OCI-LY1 (cell line): ENCODE measurements around the gene IL6R.

Experiments used
- H2AFZ ChIP-seq: fragments of 200-600 bp; sonication (generic), shearing (Covaris generic); 2 replicates; pipeline ENCODE4 v1.6.0; 2014; ENCODE audit warnings: antibody characterized with exemption, mild to moderate bottlenecking, low read length
- H3F3A ChIP-seq: fragments of 200-600 bp; sonication (generic), shearing (Covaris generic); 2 replicates; pipeline ENCODE4 v1.6.0; 2014; ENCODE audit warnings: mild to moderate bottlenecking, antibody characterized with exemption, low read length, moderate library complexity; ENCODE audit not compliant: insufficient read depth
- H3K27ac ChIP-seq: fragments of 200-600 bp; sonication (generic); 2 replicates; pipeline ENCODE4 v1.5.1; 2014; ENCODE audit warnings: low read length, mixed run types, mild to moderate bottlenecking, low read depth; ENCODE audit not compliant: poor library complexity, severe bottlenecking
- H3K27me3 ChIP-seq: fragments of 200-600 bp; sonication (generic); 2 replicates; pipeline ENCODE4 v1.6.0; 2014; ENCODE audit warnings: antibody characterized with exemption, mild to moderate bottlenecking, low read length, moderate library complexity; ENCODE audit not compliant: insufficient read depth
- H3K36me3 ChIP-seq: fragments of 200-600 bp; sonication (generic); 2 replicates; pipeline ENCODE4 v1.6.1; 2014; ENCODE audit warnings: mild to moderate bottlenecking, antibody characterized with exemption, low read length, moderate library complexity, mixed read lengths; ENCODE audit not compliant: insufficient read depth
- H3K4me1 ChIP-seq: fragments of 200-600 bp; sonication (generic); 2 replicates; pipeline ENCODE4 v1.5.1; 2014; ENCODE audit warnings: mild to moderate bottlenecking, low read length, moderate library complexity; ENCODE audit not compliant: insufficient read depth, severe bottlenecking
- H3K4me2 ChIP-seq: fragments of 200-600 bp; sonication (generic), shearing (Covaris generic); 2 replicates; pipeline ENCODE4 v1.6.1; 2014; ENCODE audit warnings: low read length
- H3K4me3 ChIP-seq: fragments of 200-600 bp; sonication (generic); 2 replicates; pipeline ENCODE4 v1.5.1; 2014; ENCODE audit warnings: low read length, low read depth, mild to moderate bottlenecking, mixed read lengths; ENCODE audit not compliant: poor library complexity, severe bottlenecking
- H3K79me2 ChIP-seq: fragments of 200-600 bp; shearing (Covaris generic); 2 replicates; pipeline ENCODE4 v1.6.1; 2016; ENCODE audit warnings: mixed run types, low read length, mixed read lengths; ENCODE audit not compliant: insufficient read depth
- H3K9ac ChIP-seq: fragments of 200-600 bp; sonication (generic), shearing (Covaris generic); 2 replicates; pipeline ENCODE4 v1.6.1; 2014; ENCODE audit warnings: mild to moderate bottlenecking, low read length, mixed read lengths
- H3K9me2 ChIP-seq: fragments of 200-600 bp; sonication (generic), shearing (Covaris generic); 2 replicates; pipeline ENCODE4 v1.6.1; 2014; ENCODE audit warnings: low read depth, mild to moderate bottlenecking, low read length, mixed read lengths
- H3K9me3 ChIP-seq: fragments of 200-600 bp; shearing (Covaris generic); 2 replicates; pipeline ENCODE4 v1.6.1; 2014; ENCODE audit warnings: low read length, mixed read lengths
- H4K20me1 ChIP-seq: fragments of 200-600 bp; sonication (generic), shearing (Covaris generic); 2 replicates; pipeline ENCODE4 v1.6.0; 2016; ENCODE audit warnings: mild to moderate bottlenecking, low read length; ENCODE audit not compliant: insufficient read depth
- CTCF ChIP-seq: fragments of 200-600 bp; sonication (generic), shearing (Covaris generic); IDR thresholded peaks from 2 replicates; pipeline ENCODE4 v1.5.1; 2017; ENCODE audit warnings: mild to moderate bottlenecking, antibody characterized with exemption, low read length, moderate library complexity, mixed read lengths
- EZH2 ChIP-seq: fragments of 200-600 bp; sonication (generic), shearing (Covaris generic); IDR thresholded peaks from 2 replicates; pipeline ENCODE4 v1.8.0; 2017; ENCODE audit warnings: borderline replicate concordance, mixed run types, mild to moderate bottlenecking, antibody characterized with exemption, low read length, moderate library complexity, mixed read lengths

Gene IL6R

GRCh38 chr1:154398141-154398540 is 7.0 kb upstream of the IL6R start:
- Histone ChIP-seq H3F3A (no peaks in the 10 kb centered on the region), H3K9ac (no peak overlapping the region), H4K20me1 (no peaks in the 10 kb centered on the region), H3K79me2 (no peaks in the 10 kb centered on the region), H3K9me3 (no peaks in the 10 kb centered on the region), H3K9me2 (no peaks in the 10 kb centered on the region), H3K27me3 (0 out of 2 replicates have a peak, but pooled peaks cover 4% of the 10 kb centered on the region), H2AFZ (no peak overlapping the region), H3K27ac (no peak overlapping the region), H3K4me2 (no peak overlapping the region), H3K36me3 (no peaks in the 10 kb centered on the region), H3K4me1 (no peaks in the 10 kb centered on the region), H3K4me3 (no peak overlapping the region)
- TF ChIP-seq EZH2 (no peak), CTCF (no peak)

- no peaks in the 10 kb centered on the region for H3K79me2 ChIP-seq
- H3K27me3 ChIP-seq = 0 out of 2 replicates have a peak, but pooled peaks cover 4% of the 10 kb centered on the region
- H3K27ac ChIP-seq = no peak overlapping the region
- H4K20me1 ChIP-seq = no peaks in the 10 kb centered on the region
- no peak overlapping the region for H3K4me2 ChIP-seq
- no peaks in the 10 kb centered on the region for H3K9me2 ChIP-seq
- H3K9ac ChIP-seq = no peak overlapping the region
- TF ChIP-seq CTCF (no peak), EZH2 (no peak)
- H3K4me1 ChIP-seq = no peaks in the 10 kb centered on the region
- no peak overlapping the region for H3K4me3 ChIP-seq
- no peak overlapping the region for H2AFZ ChIP-seq
- H3K9me3 ChIP-seq = no peaks in the 10 kb centered on the region
- H3K36me3 ChIP-seq = no peaks in the 10 kb centered on the region
- no peaks in the 10 kb centered on the region for H3F3A ChIP-seq
These were observed 6.5 kb upstream of the IL6R start for GRCh38 chr1:154398678-154399077.

- Histone ChIP-seq H2AFZ (no peak overlapping the region), H3K9me3 (no peaks in the 10 kb centered on the region), H3F3A (no peaks in the 10 kb centered on the region), H3K4me3 (no peak overlapping the region), H3K4me2 (no peak overlapping the region), H3K4me1 (no peaks in the 10 kb centered on the region), H3K27ac (no peak overlapping the region), H3K9me2 (no peaks in the 10 kb centered on the region), H3K79me2 (no peaks in the 10 kb centered on the region), H3K27me3 (0 out of 2 replicates have a peak, but pooled peaks cover 4% of the 10 kb centered on the region), H4K20me1 (no peaks in the 10 kb centered on the region), H3K36me3 (no peaks in the 10 kb centered on the region), H3K9ac (no peak overlapping the region)
- TF ChIP-seq CTCF (no peak), EZH2 (no peak)
These were observed 4.8 kb upstream of the IL6R start for GRCh38 chr1:154400381-154400801.
